IPS DF 4.7 (cell line): ENCODE data around the gene HDAC4.

Source experiments
- DNase-seq: peaks from one replicate; pipeline ENCODE4 v3.0.0-alpha.2; 2013; ENCODE audit warnings: low spot score; ENCODE audit errors: extremely low read depth

The HDAC4 gene

GRCh38 chr2:239349453-239350135, 51.2 kb downstream of the HDAC4 start:
- DNase-seq = no peak

DNA sequence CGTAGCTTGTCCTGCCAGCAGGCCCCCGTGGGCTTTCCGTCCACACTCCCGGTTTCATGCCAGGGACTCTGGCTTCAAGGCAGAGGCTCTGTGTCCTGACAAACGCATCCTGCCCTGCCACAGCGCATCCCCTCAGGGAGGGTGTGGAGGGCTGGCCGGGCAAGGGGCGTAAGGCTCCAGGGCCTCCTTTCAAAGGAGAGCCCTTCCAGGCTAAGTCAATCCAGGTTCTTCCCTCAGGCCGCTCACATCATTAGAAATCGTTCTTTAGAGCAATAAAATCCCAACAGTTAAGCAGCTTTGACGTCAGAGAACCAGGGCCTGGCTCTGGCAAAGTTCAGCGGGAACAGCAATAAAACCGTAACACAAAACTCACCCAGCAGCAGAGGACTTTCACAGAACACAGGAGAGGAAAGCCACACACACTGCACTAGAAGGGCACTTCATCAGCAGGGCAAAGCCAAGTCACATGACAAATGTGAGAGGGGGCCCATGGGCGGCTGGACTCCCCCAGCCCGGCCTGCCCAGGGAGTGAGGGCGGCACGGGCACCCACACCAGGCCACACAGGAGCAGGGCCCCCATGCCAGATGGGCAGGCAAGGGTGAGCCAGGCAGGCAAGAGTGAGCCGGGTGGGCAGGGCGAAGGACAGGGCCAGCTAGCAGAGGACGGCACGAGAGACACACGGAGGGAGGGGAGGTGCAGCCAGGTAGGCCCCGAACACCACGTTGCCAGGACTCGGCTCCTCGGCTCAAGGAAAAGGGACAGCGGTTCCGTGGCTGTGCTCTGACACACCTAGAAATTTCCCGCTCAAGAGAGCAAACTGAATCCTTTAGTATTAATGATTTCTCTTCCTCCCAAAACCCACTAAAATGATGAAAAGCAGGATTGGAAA, 52.0 kb downstream of the HDAC4 start:
- no peak for DNase-seq

- no peak for DNase-seq
Observed at GRCh38 chr2:239346676-239347075, 54.1 kb downstream of the HDAC4 start.

- DNase-seq = no peak
Observed at GRCh38 chr2:239345251-239345650, 55.6 kb downstream of the HDAC4 start.

- no peak for DNase-seq
Observed at GRCh38 chr2:239344857-239345216, 56.0 kb downstream of the HDAC4 start.

- no peak for DNase-seq
Observed at GRCh38 chr2:239343946-239344856, 56.6 kb downstream of the HDAC4 start.

DNA sequence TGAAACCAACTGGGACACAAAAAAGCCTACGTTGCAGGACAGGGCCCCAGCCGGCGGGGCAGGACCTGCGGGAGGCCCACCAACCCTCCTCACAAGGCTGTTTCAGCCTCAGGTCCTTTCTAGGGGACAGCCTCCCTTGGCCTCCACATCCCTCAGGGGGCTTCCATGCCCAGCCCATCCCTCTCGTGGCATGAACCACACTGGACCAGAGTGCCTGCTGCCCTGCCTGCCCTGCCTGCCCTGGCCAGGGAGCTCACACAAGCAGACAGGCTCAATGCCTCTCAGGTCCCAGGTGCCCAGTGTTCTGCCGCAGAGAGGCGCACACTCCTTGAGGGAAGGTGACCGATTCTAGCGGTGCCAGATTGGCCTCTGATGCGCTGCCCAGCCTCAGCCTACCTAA, 57.4 kb downstream of the HDAC4 start:
- DNase-seq = no peak

GRCh38 chr2:239341840-239342239, 59.0 kb downstream of the HDAC4 start:
- no peak for DNase-seq

DNA sequence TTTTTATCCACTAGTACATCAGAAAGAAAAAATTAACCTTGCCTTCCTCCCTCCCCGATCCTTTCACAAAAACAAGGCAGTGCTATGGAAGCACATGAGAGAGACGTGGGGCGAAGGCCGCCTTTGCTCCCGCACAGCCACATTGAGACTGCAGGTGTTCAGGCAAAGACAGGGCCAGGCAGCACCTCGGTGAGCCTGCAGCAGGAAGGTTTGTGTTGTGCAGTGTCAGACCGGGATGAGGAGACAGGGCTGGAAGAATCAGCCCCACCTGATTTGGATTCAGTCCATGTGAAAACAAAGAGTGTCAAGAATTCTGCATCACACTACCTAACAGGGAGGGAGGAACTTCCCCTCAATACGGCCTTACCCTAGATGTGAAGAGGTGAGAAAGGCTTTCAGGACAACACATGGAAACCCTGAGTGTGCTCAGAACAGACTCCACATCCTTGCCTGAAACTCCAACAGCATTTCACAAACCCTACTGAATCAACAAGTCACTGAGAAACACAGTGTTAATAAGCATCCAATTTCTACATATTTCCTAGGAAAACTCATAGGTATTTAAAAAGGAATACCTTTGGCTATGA, 59.6 kb downstream of the HDAC4 start:
- DNase-seq = no peak

DNA sequence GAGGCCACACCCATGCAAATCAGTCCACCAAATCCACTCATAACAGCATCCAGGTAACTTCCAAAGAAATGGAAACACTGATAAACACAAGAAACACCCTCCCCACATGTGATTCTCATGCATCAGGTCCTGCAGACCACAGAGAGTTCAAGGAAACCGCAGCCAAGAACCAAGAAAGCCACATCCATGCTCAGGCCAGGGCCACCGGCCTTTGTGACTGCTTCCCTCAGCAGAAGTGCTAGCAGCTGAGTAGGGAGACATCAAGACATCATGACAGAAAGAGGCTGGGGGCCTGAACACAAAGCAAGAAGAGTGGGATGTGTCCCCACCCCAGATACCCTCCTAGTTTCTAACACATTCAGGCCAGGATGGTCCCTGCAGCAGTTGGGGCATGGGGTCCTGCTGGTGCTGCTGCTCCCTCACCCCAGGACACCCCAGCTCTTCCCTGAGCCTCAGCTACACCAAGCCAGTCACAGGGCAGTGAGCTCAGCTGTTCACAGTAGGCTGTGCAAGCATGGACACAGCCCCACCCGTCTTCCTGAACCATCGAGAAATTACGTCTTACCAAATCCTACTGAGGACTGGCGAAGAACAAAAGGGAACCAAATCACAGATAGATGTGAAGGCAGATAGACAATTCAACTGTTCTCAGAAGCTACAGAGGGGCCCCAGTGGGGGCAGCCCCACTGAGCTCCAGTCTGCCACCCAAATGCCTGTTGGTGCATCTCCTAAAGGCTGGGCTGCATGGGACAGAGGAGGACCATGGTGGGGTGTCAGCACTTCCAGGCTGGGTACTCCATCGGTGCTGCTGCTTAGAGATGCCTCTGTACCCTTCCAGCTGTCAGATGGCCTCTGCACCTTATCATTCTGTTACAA, 60.9 kb downstream of the HDAC4 start:
- DNase-seq = no peak

DNA sequence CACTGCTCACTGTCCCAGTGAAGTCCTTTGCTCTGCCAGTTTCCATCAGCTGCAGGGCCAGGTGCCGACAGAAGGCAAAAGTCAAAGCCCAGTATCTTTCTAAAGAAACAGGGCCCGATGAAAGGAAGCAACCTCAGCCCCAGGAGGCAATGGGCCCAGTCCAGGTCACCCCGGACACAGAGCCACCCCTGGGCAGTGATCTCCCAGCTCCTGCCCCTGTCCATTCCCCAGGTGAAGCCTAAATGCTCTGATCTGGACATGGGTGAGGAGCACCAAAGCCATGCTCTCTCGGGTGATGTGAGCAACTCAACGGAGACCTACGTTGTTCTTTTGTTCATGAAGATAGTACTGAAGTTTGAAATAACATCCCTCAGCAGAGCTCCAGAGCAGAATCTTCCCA, 61.6 kb downstream of the HDAC4 start:
- no peak for DNase-seq

GRCh38 chr2:239337877-239338484, 62.8 kb downstream of the HDAC4 start:
- DNase-seq = no peak

DNA sequence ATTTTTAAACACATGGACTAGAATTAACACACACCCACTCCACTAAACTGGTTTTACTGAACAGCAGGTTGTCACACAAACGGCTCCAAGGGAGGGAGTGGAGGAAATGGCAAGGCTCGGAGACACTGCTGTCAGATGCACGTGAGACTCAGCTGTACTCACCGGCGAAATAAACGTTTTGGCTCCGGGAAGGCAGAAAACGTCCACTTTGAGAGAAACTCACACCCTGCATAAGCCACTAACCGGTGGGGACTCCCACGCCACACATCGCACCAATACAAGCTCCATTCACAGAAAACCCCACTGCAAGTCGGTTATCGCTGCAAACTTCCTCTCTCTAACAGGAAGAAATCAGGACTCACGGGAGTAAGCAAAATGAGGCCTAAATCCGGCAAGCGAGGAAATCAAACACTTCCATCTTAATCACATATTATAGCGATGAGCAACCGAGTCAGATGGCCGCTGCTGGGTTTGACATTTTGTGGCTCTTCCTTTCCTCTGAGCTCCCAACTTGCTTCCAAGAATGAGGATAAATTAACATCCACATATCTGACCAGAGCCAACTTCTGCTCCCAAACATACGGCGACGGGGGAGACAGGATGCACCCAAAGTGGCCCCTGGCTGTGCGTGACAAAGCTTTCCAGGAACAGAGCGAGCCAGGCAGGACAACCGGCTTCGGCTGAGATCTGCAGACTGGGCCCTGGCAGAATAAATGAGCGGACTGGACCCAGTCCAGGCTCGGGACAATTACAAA, 63.5 kb downstream of the HDAC4 start:
- no peak for DNase-seq

- DNase-seq = no peak
Observed at GRCh38 chr2:239331560-239331959, 69.3 kb downstream of the HDAC4 start.

GRCh38 chr2:239330836-239331235, 70.0 kb downstream of the HDAC4 start:
- no peak for DNase-seq

DNA sequence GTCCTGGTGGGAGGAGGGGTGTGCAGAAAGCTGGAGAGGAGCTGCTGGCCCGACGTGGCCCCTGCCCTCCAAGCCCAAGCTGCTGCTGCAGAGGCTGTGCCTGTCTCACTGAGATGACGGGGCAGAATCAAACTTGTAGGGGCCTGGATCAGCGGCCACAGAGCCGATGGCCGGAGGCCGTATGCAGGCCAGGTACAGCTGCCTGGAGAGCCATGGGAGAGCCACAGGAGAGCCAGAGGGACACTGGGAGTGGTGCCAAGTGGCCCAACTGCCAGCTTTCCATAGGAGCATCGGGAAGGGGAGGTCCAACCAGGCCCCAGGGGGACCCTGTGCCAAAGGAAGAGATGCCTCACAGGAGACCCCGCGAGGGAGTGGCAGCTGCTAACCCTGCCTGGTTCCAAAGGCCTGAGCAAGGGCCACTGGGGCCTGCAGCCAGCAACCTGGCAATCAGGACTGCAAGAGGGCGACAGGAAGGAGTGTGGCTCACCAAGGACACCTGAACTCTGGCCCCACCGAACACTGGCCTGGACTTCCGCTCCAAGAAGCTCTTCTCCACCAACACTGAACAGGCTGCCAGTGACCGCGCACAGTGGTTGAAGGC, 70.7 kb downstream of the HDAC4 start:
- DNase-seq = no peak

GRCh38 chr2:239329284-239329971, 71.4 kb downstream of the HDAC4 start:
- no peak for DNase-seq
